ENCODE measurements around the gene MUC22. TPM values are rescaled to one million over a fixed set of nuclear protein-coding genes. Genes with fewer than 3 reads are reported as not detected.
"Not testable (repeated sequence)": the region's sequence is repeated elsewhere in the genome, so short reads cannot be mapped to it uniquely, and the experiment has no call there.

The MUC22 gene
- total RNA-seq, 1 donor from 2014 or later, result not detected

DNA sequence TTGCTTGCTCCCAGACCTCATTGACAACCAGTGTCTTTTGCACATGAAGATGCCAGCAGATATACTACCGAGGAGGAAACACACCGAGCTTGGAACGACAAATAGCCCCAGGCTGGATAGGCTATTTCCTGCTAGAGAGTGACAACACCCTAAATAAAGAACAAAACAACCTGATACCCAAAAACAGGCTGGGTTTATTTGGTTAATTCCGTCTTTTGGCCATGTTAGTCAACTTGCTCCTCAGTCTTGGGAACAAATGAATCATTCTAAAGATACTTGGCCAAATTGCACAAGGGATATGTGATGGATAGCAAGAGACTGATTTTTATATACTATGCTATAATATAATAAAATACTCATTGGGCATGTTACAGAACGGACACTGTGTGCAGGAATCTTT is 11.5 kb upstream of the MUC22 start:
- DNase-seq, result no peak

DNA sequence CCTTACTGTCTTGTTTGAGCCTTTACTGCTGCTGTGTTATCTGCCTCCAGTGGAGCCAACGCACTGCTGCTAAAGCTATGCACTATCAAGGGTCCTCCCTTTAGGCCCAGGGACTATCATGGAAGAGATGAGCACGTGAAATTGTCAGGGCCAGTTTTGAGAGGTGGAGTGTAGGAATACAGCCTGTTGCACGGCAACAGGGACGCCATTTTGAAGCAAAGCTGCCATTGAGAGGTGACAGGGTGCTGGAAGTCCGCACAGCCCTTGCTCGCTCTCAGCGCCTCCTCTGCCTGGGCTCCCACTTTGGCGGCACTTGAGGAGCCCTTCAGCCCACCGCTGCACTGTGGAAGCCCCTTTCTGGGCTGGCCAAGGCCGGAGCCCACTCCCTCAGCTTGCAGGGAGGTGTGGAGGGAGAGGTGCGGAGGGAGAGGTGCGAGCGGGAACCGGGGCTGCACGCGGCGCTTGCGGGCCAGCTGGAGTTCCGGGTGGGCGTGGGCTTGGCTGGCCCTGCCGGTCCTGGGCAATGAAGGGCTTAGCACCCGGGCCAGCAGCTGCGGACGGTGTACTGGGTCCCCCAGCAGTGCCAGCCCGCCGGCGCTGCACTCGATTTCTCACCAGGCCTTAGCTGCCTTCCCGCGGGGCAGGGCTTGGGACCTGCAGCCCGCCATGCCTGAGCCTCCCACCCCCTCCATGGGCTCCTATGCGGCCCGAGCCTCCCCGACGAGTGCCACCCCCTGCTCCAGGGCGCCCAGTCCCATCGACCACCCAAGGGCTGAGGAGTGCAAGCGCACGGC is 10.0 kb upstream of the MUC22 start:
- DNase-seq, result not testable (repeated sequence)

DNA sequence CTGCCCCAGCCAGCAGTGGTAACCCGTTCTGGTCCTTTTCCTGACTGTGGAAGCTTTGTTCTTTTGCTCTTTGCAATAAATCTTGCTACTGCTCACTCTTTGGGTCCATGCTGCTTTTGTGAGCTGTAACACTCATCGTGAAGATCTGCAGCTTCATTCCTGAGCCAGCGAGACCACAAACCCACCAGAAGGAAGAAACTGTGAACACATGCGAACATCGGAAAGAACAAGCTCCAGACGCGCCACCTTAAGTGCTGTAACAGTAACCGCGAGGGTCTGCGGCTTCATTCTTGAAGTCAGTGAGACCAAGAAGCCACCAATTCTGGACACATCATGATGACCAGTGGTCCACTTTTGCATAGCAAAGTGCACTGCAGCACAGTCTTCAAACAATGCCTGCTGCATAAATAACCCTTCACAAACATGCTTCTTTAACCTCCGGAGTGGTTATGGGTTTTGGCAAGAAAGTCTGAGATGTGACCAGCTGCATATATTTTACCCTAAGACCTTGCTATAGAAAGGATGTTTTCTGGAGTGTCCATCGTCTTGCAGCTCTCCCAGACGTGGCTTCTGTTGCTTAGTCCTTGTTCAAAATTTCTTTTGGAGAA is 8.9 kb upstream of the MUC22 start:
- DNase-seq, result no peak

DNA sequence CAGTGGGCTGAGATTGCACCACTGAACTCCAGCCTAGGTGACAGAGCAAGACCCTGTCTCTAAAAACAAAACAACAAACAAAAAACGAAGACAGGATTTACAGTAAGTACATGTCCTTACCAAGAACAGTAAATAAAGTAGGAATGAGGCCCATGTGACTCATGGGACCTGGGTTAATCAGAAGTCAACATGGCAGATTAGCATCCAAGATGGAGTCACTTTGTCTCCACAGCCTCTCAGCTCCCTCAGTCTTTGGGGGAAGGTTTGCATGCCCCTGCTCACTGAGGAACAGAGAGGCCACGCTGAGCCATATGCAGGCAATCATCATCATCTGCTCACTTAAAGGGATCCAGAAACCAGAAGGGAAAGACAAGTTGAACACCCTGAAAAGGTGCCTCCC is 7.8 kb upstream of the MUC22 start:
- no peak for DNase-seq

DNA sequence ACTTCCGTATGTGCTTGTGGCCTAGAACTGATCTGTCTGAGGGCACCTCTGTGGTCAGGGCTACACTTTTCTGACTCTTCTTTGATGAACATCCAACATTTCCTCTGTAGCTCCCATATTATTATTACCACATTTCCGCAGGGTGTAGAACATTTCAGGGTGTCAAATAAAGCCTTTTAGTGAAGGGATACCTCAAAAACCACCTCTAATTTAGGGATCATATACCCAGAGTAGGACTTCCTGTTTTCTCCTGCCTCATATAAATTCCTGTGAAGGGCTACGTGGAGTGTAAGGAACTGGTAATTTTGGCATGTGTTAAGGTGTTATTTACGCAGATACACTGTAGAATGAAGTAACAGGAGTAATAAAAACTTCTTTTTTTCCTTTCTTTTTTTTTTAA is 5.5 kb upstream of the MUC22 start:
- DNase-seq, result peak; percentile 1

DNA sequence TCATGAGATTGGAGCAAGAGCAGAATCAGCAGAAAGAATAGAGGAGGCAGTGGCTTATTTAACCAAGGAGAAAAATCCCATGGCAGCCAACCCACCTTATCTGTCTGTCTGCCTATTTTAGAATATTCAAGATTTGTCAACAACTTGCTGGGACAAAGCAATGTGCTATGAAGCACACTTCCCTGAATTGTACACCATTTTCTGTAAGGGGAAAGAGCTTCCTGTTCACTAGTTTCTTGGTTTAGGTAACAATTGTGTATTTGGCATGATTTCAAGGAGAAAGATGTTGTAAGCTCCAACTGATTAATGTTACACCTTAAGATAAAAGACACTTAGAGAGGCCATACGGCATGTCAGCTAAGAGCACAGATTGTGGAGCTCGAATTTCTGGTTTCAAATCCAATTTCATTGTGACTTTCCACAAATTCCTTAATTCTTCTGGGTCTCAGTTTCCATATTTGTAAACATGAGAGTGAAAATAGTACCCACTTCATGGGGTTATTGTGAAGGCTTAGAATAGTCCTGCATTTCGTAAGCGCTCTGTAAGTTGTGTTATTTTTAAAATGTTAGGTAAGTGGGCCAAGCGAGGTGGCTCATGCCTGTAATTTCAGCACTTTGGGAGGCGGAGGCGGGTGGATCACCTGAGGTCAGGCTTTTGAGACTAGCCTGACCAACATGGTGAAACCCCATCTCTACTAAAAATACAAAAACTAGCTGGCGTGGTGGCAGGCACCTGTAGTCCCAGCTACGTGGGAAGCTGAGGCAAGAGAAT is 4.8 kb upstream of the MUC22 start:
- peak; percentile 66 for DNase-seq

DNA sequence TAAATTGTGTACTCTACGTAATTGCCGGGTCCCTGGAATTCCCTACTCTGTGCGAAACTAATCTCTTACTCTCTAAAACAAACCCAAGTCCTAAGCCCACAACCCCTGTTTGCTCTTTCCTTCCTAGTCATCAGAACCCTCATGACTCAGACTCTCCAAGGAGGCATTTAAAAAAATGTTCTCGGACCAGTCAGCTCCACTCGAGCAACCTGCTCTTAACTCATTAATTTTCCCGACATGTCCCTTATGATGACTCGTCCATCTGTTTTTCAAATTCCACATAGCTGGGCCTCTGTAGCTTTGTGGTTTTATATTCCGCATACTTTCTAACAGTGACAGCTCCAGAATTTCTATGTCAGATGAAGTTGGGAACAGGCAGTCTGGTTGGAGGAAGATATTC is 2.6 kb upstream of the MUC22 start:
- peak; percentile 42 for DNase-seq

DNA sequence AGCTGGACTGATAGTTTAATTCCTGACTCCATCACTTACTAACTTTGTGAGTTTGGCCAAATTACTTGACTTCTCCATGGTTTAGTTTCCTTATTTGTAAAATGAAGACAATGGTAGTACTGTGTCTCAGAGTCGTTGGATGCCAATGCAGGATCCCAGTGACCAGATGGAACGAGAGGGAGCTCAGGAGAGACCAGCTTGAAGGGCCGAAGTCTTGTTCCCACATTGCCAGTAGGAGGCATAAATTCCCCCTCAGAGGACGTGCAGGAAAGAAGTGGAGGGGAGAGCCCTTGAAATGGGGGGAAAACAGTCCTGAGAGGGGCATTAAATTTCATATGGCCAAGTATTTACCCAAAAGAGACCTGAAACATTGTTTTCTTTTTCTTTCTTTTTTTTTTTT is 2.1 kb upstream of the MUC22 start:
- no peak for DNase-seq

DNA sequence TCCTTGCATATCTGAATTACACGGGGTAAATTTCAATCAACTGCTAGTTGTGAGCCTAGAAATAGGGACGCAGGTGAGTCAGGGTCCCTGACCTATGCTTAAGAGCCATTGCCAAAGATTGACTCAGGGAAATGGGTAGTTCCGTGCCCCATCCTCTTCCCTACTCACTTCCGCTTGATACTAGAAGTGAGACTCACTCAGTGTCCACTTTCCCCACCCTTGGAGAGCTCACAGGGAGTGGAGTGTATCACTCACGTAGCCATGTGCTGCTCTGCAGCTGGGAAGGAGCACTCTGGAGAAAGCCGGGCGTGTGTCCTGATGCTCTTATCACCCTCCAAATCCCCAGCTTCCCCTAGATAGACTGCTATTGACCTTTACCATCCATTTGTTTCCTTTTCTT is 543 bp upstream of the MUC22 start:
- DNase-seq, result no peak

DNA sequence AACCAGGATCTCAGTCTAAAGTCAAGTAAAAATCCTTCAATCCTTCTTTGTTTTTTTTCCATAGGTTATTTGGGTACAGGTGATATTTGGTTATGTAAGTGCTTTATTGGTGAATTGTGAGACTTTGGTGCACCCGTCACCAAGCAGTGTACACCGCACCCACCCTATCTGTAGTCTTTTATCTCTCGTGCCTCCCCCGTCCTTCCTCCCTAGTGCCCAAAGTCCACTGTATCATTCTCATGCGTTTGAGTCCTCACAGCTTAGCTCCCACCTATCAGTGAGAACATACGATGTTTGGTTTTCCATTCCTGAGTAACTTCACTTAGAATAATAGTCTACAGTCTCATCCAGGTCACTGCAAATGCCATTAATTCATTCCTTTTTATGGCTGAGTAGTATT is 879 bp downstream of the MUC22 start:
- no peak for DNase-seq

DNA sequence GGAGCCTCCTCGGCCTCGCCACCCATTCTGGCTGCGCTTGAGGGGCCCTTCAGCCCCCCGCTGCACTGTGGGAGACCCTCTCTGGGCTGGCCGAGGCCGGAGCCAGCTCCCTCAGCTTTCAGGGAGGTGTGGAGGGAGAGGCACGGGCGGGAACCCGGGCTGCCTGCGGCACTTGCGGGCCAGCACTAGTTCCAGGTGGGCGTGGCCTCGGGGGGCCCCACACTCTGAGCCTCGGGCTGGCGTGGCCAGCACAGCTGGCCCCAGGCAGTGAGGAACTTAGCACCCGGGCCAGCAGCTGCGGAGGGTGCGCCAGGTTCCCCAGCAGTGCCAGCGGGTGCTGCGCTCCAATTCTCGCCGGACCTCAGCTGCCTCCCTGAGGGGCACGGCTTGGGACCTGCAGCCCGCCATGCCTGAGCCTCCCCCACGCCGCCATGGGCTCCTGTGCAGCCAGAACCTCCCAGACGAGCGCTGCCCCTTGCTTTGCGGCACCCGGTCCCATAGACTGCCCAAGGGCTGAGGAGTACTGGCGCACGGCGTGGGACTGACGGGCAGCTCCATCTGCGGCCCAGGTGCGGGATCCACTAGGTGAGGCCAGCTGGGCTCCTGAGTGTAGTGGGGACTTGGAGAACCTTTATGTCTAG is 6.5 kb downstream of the MUC22 start:
- DNase-seq, result no peak

DNA sequence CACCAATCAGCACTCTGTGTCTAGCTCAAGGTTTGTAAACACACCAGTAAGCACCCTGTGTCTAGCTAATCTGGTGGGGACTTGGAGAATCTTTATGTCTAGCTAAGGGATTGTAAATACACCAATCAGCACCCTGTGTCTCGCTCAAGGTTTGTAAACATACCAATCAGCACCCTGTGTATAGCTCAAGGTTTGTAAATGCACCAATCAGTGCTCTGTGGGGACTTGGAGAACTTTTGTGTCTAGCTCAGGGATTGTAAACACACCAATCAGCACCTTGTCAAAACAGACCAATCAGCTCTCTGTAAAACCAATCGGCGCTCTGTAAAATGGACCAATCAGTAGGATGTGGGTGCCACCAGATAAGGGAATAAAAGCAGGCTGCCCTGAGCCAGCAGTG is 7.2 kb downstream of the MUC22 start:
- not testable (repeated sequence) for DNase-seq

DNA sequence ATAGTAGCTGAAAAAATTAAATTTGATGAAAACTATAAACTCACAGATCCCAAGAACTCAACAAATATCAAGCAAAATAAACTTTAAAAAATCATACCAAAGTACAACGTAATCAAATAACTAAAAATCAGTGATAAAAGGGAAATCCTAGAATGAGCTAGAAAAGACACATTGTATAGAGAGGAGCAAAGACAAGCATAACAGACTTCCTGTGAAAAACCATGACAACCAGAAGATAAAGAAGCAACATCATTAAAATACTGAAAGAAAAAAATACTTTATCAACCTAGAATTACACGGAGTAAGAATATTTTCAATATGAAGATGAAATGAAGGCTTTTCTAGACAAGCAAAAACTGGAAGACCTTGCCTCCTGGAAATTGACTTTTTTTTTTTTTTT is 9.8 kb downstream of the MUC22 start:
- no peak for DNase-seq

DNA sequence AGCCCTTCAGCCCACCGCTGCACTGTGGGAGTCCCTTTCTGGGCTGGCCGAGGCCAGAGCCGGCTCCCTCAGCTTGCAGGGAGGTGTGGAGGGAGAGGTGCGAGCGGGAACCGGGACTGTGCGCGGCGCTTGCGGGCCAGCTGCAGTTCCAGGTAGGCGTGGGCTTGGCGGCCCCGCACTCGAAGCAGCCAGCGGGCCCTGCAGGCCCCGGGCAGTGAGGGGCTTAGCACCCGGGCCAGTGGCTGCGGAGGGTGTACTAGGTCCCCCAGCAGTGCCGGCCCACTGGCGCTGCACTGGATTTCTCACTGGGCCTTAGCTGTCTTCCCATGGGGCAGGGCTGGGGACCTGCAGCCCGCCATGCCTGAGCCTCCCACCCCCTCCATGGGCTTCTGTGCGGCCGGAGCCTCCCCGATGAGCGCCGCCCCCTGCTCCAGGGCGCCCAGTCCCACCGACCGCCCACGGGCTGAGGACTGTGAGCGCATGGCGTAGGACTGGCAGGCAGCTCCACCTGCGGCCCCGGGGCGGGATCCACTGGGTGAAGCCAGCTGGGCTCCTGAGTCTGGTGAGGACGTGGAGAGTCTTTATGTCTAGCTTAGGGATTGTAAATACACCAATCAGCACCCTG is 10.5 kb downstream of the MUC22 start:
- not testable (repeated sequence) for DNase-seq

DNA sequence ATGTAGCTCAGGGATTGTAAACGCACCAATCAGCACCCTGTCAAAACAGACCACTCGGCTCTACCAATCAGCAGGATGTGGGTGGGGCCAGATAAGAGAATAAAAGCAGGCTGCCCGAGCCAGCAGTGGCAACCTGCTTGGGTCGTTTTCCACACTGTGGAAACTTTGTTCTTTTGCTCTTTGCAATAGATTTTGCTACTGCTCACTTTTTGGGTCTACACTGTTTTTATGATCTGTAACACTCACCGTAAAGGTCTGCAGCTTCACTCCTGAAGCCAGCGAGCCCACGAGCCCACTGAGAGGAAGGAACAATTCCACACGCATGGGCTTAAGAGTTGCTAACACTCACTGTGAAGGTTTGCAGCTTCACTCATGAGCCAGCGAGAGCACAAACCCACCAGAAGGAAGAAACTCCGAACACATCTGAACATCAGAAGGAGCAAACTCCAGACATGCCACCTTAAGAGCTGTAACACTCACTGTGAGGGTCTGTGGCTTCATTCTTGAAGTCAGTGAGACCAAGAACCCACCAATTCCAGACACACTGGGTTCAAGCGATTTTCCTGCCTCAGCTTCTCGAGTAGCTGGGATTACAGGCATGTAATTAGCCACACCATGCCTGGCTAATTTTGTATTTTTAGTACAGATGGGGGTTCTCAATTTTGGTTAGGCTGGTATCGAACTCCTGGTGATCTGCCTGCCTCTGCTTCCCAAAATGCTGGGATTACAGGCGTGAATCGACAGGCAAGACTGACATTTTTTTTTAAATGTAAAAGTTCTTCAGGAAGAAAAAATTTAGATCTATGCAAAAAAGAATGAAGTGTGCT is 11.6 kb downstream of the MUC22 start:
- not testable (repeated sequence) for DNase-seq

DNA sequence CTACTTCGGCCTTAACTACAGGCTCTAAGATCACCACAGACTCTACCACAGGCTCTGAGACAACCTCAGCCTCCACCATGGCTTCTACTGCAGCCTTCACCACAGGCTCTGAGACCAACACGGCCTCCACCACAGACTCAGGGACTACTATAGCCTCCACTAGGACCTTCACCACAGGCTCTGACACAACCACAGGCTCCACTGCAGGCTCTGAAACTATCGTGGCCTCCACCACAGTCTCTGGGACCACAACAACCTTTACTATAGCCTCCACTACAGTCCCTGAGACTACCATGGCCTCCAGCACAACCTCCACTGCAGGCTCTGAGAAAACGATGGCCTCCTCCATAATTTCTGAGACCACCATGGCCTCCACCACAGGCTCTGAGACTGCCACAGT is 15.3 kb downstream of the MUC22 start:
- no peak for DNase-seq

DNA sequence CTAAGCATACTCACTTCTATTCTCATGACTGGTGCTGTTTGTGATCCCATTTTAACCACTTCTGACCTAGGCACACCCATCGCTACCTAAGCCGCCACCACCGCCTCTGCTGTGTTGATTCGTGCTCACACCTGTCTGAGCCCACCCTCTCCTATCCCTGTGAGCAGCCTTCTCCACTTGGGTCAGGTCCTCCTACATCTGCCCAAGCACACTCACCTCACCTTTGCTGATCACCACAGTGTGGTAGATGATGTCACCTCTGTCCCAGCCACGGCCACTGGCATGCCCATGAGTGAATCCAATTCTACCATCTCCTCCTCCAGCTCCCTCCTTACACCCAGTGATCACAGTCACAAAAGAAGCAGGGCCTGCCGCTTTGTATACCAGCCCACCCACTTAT is 20.8 kb downstream of the MUC22 start:
- DNase-seq, result no peak

DNA sequence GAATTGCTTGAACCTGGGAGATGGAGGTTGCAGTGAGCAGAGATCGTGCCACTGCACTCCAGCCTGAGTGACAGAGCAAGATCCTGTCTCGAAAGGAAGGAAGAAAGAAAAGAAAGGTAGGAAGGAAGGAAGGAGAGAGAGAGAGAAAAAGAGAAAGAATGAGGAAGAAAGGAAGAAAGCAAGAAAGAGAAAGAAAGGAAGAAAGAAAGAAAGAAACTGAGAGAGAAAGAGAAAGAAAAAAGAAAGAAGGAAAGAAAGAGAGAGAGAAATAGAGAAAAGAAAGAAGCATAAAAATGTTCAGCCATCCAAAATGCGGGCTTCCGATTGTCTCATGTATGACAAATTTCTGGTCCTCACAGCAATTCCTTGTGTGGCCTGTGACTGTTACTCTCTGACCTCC is 22.8 kb downstream of the MUC22 start:
- DNase-seq, result no peak

DNA sequence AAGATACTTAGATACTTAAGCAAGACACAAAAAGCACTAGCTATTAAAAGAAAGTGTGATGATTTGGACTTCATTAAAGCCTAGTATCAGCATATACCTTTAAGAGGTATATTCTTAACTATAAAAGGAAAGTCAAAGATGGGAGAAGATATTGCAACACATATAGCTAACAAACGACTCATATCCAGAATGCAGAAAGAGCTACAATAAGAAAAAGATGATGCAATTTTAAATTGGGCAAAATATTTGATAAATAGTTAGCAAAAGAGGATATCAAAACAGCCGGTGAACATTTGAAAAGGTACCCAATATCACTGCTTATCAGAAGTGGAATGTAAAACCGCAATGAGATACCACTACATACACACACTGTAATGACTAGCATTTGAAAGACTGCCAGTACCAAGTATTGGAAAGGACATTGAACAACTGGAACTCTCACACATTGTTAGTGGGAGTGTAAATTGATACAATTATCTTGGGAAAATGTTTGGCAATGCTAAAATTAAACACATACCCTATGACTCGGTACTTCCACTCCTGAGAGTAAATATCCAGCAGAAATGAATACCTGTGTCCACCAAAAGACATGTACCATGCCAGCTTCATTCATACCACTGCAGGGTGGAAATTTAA is 25.7 kb downstream of the MUC22 start:
- no peak for DNase-seq

DNA sequence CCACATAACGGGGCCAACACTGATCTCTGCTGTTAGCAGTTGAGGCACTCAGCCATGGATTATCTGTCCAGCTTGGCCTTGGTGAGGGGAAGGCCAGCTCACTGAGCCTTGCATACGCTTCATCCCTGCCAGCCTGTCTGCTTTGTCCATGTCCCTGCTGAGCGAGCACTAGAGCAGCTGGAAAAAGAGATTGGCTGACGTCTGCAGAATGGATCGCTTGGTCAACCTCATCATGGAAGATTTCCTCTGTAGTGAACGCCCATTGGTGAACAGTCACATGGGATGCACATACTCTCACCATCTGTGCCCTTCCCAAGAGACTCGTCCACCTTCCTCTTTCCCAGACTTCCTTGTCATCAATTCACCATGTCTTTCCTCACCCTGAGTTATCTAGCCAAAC is 26.9 kb downstream of the MUC22 start:
- DNase-seq, result no peak

DNA sequence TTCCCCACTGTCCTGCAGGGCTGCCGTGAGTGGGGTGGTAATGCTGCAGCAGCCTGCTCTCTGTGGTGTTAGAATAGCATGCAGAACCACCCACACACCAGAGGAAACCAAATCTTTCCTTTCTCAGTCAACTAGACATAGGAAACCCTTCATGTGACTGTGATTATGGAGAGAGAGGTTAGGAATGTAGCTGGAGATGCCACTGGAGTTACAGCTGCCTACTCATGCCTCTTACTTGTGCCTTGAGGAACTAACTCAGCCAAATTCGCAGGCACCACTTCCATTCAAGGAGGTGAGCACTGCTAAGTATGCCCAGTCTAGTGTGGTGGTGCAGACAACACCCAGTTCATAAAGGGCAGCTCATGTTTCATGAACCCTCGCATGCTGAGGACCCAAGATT is 27.4 kb downstream of the MUC22 start:
- DNase-seq, result no peak
